Measurements from ENCODE around the gene GUK1.

The GUK1 gene

DNA sequence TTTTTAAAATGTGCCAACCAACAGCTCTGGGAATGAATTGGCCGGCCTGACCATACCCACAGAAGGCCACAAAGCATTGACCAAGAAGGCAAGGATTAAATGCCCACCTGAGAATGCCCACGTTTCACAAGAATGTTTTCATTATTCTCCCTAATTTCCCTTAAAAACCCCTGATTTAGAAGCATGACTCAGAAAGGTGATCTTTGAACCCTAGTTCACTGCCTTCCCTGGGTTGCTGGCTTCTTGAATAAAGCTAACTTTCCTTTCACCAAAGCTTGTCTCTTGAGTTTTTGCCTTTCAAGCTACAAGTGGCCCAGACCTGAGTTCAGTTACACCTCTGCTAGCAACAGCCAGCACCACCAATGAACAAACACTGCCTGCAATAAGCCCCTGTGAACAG is 16.6 kb upstream of the GUK1 start:
- in situ Hi-C loops (cut with HindIII; ENCODE audit: low sequenced_read_pairs): no loop called here

GRCh38 chr1:228125185-228125584 is 14.9 kb upstream of the GUK1 start:
- in situ Hi-C loops (cut with HindIII; ENCODE audit: low sequenced_read_pairs): no loop called here

DNA sequence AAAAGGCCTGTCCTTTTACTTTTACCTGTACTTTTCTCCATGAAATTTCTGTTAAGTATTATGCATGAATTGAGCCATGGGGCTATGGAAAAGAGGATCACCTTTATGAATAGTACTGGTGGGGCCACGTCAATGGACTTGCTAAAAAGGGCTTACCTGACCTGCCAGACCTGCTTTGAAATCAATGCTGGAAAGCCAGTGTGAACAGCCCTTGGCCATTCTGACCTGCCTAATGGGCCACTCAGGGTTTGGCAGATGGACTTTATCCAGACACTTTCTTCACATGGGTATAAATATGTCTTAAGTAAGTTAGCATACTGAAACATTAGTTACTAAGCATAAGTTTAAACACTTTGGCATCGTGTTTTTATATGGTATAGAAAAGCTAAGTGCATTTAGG is 8.3 kb upstream of the GUK1 start:
- in situ Hi-C loops (cut with HindIII; ENCODE audit: low sequenced_read_pairs): loop anchor here (10.0 kb wide), 1 partner anchor 113 kb away; no protein-coding TSS in a partner anchor

DNA sequence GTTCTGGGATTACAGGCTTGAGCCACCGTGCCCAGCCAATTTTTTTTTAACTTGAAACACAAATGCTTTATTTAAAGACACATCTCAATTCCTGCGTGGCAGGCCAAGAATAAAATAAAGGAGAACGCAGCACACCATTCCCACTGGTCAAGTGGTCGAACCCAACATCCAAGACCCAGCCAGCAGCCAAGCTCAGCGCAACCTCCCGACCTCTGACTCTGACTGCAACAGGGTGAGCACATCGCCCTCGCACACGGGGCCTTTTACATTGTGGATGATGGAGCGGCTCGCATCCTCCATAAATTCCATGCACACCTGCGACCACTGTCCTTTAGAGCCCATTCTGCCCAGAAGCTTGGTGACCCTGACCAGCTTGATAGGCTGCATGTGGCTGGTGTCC is 5.5 kb upstream of the GUK1 start:
- in situ Hi-C loops (cut with HindIII; ENCODE audit: low sequenced_read_pairs): loop anchor here (10.0 kb wide), 1 partner anchor 110 kb away; no protein-coding TSS in a partner anchor

DNA sequence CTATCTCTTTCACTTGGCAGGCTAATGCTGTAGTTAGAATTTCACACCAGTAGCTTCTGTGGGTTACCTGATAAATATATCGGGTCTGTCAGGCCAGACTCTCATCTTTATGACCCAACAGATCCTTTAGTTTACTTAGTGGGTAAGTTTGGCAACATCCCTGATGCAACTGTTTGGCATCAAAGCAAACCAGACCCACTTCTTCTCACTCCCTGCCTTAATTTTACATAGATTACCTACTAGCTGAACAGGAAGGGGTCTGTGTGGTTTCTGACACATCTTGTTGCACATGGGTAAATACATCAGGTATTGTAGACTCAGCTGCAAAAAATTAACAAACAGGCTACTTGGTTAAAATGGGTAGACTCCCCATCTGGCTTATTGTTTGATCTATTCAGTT is 3.2 kb upstream of the GUK1 start:
- in situ Hi-C loops (cut with HindIII; ENCODE audit: low sequenced_read_pairs): loop anchor here (10.0 kb wide), 1 partner anchor 108 kb away; no protein-coding TSS in a partner anchor

DNA sequence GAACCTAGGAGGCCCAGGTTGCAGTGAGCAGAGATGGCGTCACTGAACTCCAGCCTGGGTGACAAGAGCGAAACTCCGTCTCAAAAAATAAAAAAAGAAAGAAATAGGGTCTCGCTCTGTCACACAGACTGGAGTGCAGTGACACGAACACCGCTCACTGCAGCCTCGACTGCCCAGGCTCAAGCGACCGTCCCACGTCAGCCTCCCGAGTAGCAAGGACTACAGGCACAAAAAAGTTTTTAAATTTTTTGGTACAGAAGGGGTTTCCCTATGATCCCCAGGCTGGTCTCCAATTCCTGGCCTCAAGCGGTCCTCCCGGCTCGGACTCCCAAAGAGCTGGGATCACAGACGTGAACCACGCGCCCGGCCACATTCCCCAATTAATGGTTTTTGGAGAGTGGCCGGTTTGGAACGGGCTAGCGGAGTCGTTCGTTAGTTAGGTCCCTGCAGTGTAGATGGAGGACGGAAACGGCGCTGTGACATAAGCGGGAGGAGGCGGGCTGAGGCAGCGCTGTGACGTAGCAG is 611 bp upstream of the GUK1 start:
- in situ Hi-C loops (cut with HindIII; ENCODE audit: low sequenced_read_pairs): loop anchor here (10.0 kb wide), 1 partner anchor 105 kb away; no protein-coding TSS in a partner anchor

GRCh38 chr1:228140724-228141225 is 696 bp downstream of the GUK1 start:
- in situ Hi-C loops (cut with HindIII; ENCODE audit: low sequenced_read_pairs): no loop called here

DNA sequence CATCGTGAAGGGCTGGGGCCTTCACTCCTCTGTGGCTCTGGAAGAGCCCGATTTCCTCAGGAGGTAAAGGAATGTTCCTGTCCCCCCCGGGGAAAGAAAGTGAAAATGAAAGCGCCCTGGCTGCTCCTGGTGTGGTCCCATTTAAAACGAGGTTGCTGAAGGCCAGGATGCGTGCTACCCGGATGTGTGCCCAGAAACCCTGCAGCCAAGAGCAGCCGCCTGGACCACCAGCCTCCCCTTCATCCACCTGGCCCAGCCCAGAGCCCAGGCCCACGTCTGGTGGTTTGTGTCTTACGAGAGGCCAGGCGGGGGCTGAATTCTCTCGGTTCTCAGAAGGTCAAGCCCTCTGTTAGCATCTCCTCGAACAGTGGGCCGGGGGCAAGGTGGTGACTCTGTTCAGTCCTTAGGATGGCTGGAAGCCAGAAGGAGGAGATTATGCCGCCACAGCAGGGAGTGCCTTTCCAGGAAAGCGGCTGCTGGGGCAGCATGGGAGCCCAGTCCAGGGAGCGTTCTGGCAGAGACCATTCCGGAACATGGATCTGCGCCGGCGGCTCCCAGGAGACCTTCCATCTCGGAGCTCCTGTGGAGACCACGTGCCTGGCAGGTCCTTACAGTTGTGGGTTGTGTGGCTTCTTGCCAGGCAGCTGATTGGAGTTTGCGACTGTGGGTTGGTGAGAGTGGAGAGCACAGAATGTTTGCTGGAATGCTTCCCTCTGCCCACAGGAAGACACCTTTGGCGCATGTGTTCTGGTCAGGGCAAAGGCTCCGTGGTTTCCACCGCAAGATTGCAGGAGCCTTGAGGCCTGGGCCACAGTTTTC is 1.4 kb downstream of the GUK1 start:
- in situ Hi-C loops (cut with HindIII; ENCODE audit: low sequenced_read_pairs): no loop called here

DNA sequence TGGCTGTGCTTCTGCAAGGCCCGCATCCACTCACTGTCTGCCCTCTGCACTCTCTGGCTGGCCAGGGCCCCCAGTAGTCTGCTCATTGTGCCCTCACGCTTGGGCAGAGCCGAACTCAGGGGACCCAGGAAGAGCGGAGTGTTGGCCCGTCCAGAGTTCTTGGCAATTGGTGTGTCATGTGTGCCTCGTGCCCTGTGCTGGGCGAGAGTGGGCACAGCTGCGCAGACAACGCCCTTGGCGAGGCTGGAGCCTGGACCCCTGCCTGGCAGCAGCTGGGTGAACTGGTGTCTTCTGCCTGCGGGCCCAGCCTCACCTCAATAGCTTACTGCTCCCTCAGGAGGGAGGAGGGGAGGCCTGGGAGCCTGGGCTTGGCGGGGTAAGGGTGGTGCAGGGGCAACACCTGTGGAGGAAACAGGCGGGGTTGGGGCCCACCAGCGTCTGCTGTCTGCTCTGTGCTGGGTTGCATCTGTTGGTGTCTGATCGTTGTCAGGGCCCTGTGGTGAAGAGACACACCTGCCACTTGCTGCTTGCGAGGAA is 2.1 kb downstream of the GUK1 start:
- in situ Hi-C loops (cut with HindIII; ENCODE audit: low sequenced_read_pairs): no loop called here

- in situ Hi-C loops (cut with HindIII; ENCODE audit: low sequenced_read_pairs): no loop called here
These were observed 2.6 kb downstream of the GUK1 start for GRCh38 chr1:228142701-228143136.

GRCh38 chr1:228143480-228144192 is 3.6 kb downstream of the GUK1 start:
- in situ Hi-C loops (cut with HindIII; ENCODE audit: low sequenced_read_pairs): no loop called here

DNA sequence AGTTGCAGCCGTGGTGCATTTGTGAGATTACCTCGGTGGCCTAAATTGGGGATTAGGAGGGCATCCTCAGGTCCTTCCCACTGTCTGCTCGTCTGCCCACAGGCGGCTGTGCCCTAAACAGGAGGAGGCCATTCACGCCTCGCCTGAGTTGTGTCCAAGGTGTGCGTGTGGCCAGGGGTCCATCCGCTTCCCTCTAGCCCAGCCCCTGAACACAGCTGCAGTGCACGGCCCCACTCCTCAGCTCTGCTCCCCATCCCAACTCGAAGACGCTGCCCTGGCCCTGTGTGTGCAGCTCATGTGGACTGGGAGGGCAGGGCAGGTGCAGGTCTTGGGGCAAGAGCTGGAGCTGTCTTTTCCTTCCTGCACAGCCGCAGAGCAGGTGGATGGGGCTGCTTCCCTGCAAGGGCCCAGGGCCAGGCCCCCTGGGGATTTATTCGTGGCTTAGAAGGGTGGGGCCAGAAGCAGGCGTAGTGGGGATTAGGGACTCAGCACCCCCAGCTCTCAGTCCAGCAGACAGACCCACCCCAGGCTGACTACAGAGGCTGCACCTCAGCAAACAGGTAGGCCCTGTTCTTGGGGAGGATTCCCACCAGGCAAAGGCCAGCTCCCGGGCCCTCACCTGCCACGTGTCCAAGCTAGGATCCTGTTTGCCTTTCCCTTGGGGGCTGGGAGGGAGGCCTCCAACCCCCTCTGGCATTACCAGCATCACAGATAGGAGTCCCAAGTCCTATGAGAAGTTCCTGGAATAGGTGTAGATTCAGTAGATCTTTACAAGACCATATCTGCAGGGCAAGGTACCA is 4.3 kb downstream of the GUK1 start:
- in situ Hi-C loops (cut with HindIII; ENCODE audit: low sequenced_read_pairs): no loop called here

DNA sequence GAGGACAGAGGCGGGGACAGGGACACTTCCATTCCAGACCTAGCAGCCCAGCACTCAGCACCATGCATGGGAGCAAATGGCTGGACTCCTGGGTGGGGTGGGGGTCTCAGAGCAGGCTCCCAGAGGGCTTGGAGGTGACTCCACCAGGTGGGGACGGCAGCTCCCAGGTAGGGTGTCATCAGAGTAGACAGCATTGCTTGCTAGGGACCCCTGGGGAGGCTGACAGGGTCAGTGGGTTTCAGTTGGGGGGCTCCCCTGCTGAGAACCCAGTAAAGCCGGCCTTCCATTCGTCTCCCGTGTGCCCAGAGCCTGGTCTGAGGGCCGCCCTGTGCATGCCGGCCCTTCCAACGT is 4.9 kb downstream of the GUK1 start:
- in situ Hi-C loops (cut with HindIII; ENCODE audit: low sequenced_read_pairs): no loop called here

GRCh38 chr1:228145463-228146416 is 5.7 kb downstream of the GUK1 start:
- in situ Hi-C loops (cut with HindIII; ENCODE audit: low sequenced_read_pairs): no loop called here

GRCh38 chr1:228146417-228147150 is 6.5 kb downstream of the GUK1 start:
- in situ Hi-C loops (cut with HindIII; ENCODE audit: low sequenced_read_pairs): no loop called here

GRCh38 chr1:228147151-228147693 is 7.1 kb downstream of the GUK1 start:
- in situ Hi-C loops (cut with HindIII; ENCODE audit: low sequenced_read_pairs): no loop called here

DNA sequence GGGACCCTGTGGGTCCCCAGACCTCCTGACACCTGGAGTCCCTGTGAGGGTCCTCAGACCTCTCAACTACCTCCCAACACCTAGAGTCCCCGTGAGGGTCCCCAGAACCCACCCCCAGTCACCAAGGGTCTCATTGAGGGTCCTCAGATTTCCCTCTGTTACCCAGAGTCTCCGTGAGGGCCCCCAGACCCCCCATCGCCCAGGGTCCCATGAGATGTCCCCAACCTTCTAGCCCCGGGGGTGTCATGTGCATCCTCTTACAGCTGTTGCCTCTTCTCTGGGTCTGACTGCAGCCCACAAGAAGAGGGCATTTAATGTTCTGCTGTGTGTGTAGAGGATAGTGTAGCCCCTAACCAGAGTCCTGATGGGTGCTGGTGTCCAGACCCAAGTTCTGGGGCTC is 7.7 kb downstream of the GUK1 start:
- in situ Hi-C loops (cut with HindIII; ENCODE audit: low sequenced_read_pairs): no loop called here

DNA sequence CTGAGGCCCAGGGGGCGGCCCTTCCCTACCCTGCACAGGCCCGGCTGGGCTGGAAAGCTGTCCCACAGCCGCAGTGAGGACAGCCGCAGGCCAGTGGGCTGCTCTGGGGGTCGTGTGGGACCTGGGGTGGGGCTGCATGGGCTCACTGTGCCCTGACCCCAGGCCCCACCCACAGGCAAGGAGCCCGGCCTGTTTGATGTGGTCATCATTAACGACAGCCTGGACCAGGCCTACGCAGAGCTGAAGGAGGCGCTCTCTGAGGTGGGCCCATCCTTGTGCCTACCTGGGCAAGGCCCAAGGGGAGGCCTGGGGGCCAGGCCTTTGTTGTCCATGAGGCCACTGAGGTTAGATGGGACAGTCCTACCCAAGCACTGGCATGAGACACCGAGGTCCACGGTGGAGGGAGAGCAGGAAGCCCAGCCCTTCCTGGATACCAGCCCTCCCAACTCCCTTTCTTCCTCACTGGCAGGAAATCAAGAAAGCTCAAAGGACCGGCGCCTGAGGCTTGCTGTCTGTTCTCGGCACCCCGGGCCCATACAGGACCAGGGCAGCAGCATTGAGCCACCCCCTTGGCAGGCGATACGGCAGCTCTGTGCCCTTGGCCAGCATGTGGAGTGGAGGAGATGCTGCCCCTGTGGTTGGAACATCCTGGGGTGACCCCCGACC is 8.2 kb downstream of the GUK1 start:
- in situ Hi-C loops (cut with HindIII; ENCODE audit: low sequenced_read_pairs): no loop called here

All from DLD1 (cell line).